Activated CD4-positive, alpha-beta memory T cell treated with anti-CD3 and anti-CD28 coated beads for 36 hours (primary cell): ENCODE measurements around the gene STK32C. TPM values are rescaled to one million over a fixed set of nuclear protein-coding genes. Genes with fewer than 3 reads are reported as not detected.

Experiments used
- CTCF ChIA-PET: fragments of 350-600 bp; sonication (Branson Sonifier 250); formaldehyde crosslinking; loops from one replicate; lab custom pipeline; 2021; ENCODE audit warnings: antibody characterized with exemption, inconsistent platforms; lab: Charles Lee
- POLR2A ChIA-PET: fragments of 350-600 bp; sonication (Branson Sonifier 250); formaldehyde crosslinking; loops from one replicate; lab custom pipeline; 2021; ENCODE audit warnings: antibody characterized with exemption; lab: Charles Lee
- DNase-seq: peaks from one replicate; pipeline ENCODE4 v3.0.0-alpha.2; 2020
- H3K27ac Mint-ChIP-seq: one replicate; pipeline ENCODE4 v1.8.0; 2021; ENCODE audit warnings: mixed read lengths
- H3K27me3 Mint-ChIP-seq: one replicate; pipeline ENCODE4 v1.8.0; 2021; ENCODE audit warnings: mixed read lengths
- H3K36me3 Mint-ChIP-seq: one replicate; pipeline ENCODE4 v1.8.0; 2021; ENCODE audit warnings: mixed read lengths
- H3K4me1 Mint-ChIP-seq: one replicate; pipeline ENCODE4 v1.8.0; 2021; ENCODE audit warnings: low read depth, mixed read lengths
- H3K4me3 Mint-ChIP-seq: one replicate; pipeline ENCODE4 v1.8.0; 2021; ENCODE audit warnings: mild to moderate bottlenecking, mixed read lengths
- H3K9me3 Mint-ChIP-seq: one replicate; pipeline ENCODE4 v1.8.0; 2021; ENCODE audit warnings: mixed read lengths
- intact Hi-C: fragments of 100-400 bp; cut with micrococcal nuclease; formaldehyde crosslinking; loops from one replicate; pipeline ENCODE4 v1.15.1; 2023
- total RNA-seq, 2 experiments: library from RNA; stranded (reverse); gene quantifications; one replicate each; pipeline ENCODE4 v1.2.3, GENCODE V29; 2021

Gene STK32C
- total RNA-seq, 2 experiments from 2014 or later: 14.8 to 16.1 TPM

GRCh38 chr10:132304756-132305509, 2.8 kb downstream of the STK32C start:
- Mint-ChIP-seq H3K9me3 (no peaks in the 10 kb centered on the region), H3K36me3 (no peaks in the 10 kb centered on the region), H3K4me1 (peaks cover 3% of the 10 kb centered on the region), H3K4me3 (no peak overlapping the region), H3K27ac (no peak overlapping the region), H3K27me3 (no peaks in the 10 kb centered on the region)
- POLR2A ChIA-PET: no interaction called here
- intact Hi-C loops: loop anchor here (5.0 kb wide), 1 partner anchor 48 kb away; no protein-coding TSS in a partner anchor
- CTCF ChIA-PET: no interaction called here
- no peak for DNase-seq

- no peak for DNase-seq
- Mint-ChIP-seq H3K27ac (no peak overlapping the region), H3K4me1 (peaks cover 3% of the 10 kb centered on the region), H3K9me3 (no peaks in the 10 kb centered on the region), H3K36me3 (no peaks in the 10 kb centered on the region), H3K27me3 (no peaks in the 10 kb centered on the region), H3K4me3 (no peak overlapping the region)
- intact Hi-C loops: no loop called here
- CTCF ChIA-PET: interaction anchor here (0.7 to 0.9 kb wide), 2 partner anchors 49 to 143 kb away, joined by 3 to 4 read pairs; no protein-coding TSS in a partner anchor
- POLR2A ChIA-PET: no interaction called here
Measured at GRCh38 chr10:132303361-132304115, 4.2 kb downstream of the STK32C start.

GRCh38 chr10:132302421-132303310, 5.1 kb downstream of the STK32C start:
- Mint-ChIP-seq H3K4me1 (peaks cover 3% of the 10 kb centered on the region), H3K4me3 (no peak overlapping the region), H3K27me3 (no peaks in the 10 kb centered on the region), H3K9me3 (no peaks in the 10 kb centered on the region), H3K36me3 (no peaks in the 10 kb centered on the region), H3K27ac (no peak overlapping the region)
- ChIA-PET POLR2A (no interaction called here), CTCF (interaction anchor here (0.7 to 0.9 kb wide), 2 partner anchors 50 to 144 kb away, joined by 3 to 4 read pairs; no protein-coding TSS in a partner anchor)
- DNase-seq: no peak
- intact Hi-C loops: no loop called here

GRCh38 chr10:132301371-132302330, 6.1 kb downstream of the STK32C start:
- Mint-ChIP-seq H3K27me3 (no peaks in the 10 kb centered on the region), H3K4me1 (no peaks in the 10 kb centered on the region), H3K27ac (no peak overlapping the region), H3K36me3 (no peaks in the 10 kb centered on the region), H3K4me3 (no peak overlapping the region), H3K9me3 (no peaks in the 10 kb centered on the region)
- intact Hi-C loops: no loop called here
- DNase-seq: no peak
- ChIA-PET POLR2A (no interaction called here), CTCF (interaction anchor here (1.0 kb wide), 1 partner anchor 59 kb away, joined by 5 read pairs; no protein-coding TSS in a partner anchor)

- no peaks in the 10 kb centered on the region for H3K4me1 Mint-ChIP-seq
- ChIA-PET POLR2A (no interaction called here), CTCF (interaction anchor here (1.0 kb wide), 1 partner anchor 60 kb away, joined by 5 read pairs; no protein-coding TSS in a partner anchor)
- intact Hi-C loops: no loop called here
- H3K27me3 Mint-ChIP-seq: no peaks in the 10 kb centered on the region
- H3K36me3 Mint-ChIP-seq: no peaks in the 10 kb centered on the region
- no peaks in the 10 kb centered on the region for H3K9me3 Mint-ChIP-seq
- DNase-seq: no peak
- H3K27ac Mint-ChIP-seq: no peak overlapping the region
- H3K4me3 Mint-ChIP-seq: no peak overlapping the region
Measured at GRCh38 chr10:132300582-132300981, 7.2 kb downstream of the STK32C start.

- Mint-ChIP-seq H3K27me3 (no peaks in the 10 kb centered on the region), H3K36me3 (no peaks in the 10 kb centered on the region), H3K4me1 (no peaks in the 10 kb centered on the region), H3K4me3 (no peak overlapping the region), H3K9me3 (no peaks in the 10 kb centered on the region), H3K27ac (no peak overlapping the region)
- DNase-seq: no peak
- intact Hi-C loops: no loop called here
- POLR2A ChIA-PET: no interaction called here
- CTCF ChIA-PET: interaction anchor here (0.7 kb wide), 1 partner anchor 215 kb away, joined by 5 read pairs; no protein-coding TSS in a partner anchor
Measured at GRCh38 chr10:132299371-132300336, 8.1 kb downstream of the STK32C start.

GRCh38 chr10:132298038-132298881, 9.5 kb downstream of the STK32C start:
- Mint-ChIP-seq H3K4me1 (no peaks in the 10 kb centered on the region), H3K27me3 (no peaks in the 10 kb centered on the region), H3K27ac (no peak overlapping the region), H3K36me3 (no peaks in the 10 kb centered on the region), H3K9me3 (no peaks in the 10 kb centered on the region), H3K4me3 (no peak overlapping the region)
- ChIA-PET CTCF (no interaction called here), POLR2A (no interaction called here)
- intact Hi-C loops: no loop called here
- DNase-seq: no peak

- Mint-ChIP-seq H3K27me3 (no peaks in the 10 kb centered on the region), H3K4me1 (no peaks in the 10 kb centered on the region), H3K36me3 (no peaks in the 10 kb centered on the region), H3K27ac (no peak overlapping the region), H3K9me3 (no peaks in the 10 kb centered on the region), H3K4me3 (no peak overlapping the region)
- intact Hi-C loops: no loop called here
- ChIA-PET CTCF (no interaction called here), POLR2A (no interaction called here)
- no peak for DNase-seq
Measured at GRCh38 chr10:132297526-132297925, 10.2 kb downstream of the STK32C start.

- H3K9me3 Mint-ChIP-seq: no peaks in the 10 kb centered on the region
- intact Hi-C loops: no loop called here
- H3K36me3 Mint-ChIP-seq: no peaks in the 10 kb centered on the region
- no peaks in the 10 kb centered on the region for H3K4me1 Mint-ChIP-seq
- H3K27me3 Mint-ChIP-seq: no peaks in the 10 kb centered on the region
- DNase-seq: no peak
- no peak overlapping the region for H3K27ac Mint-ChIP-seq
- no peak overlapping the region for H3K4me3 Mint-ChIP-seq
- POLR2A ChIA-PET: no interaction called here
- CTCF ChIA-PET: no interaction called here
Measured at GRCh38 chr10:132296666-132297443, 10.9 kb downstream of the STK32C start.
